Activated CD4-positive, alpha-beta T cell treated with anti-CD3 and anti-CD28 coated beads, Interleukin-2, amount 50 U/mL, for 4 hours (primary cell): ENCODE data around the gene ASB14.
"Not testable (repeated sequence)": the region's sequence is repeated elsewhere in the genome, so short reads cannot be mapped to it uniquely, and the experiment has no call there.

Experiments
- DNase-seq, 2 experiments: peaks; one replicate each; pipeline ENCODE4 v3.0.0-alpha.2; 2020

Gene ASB14

DNA sequence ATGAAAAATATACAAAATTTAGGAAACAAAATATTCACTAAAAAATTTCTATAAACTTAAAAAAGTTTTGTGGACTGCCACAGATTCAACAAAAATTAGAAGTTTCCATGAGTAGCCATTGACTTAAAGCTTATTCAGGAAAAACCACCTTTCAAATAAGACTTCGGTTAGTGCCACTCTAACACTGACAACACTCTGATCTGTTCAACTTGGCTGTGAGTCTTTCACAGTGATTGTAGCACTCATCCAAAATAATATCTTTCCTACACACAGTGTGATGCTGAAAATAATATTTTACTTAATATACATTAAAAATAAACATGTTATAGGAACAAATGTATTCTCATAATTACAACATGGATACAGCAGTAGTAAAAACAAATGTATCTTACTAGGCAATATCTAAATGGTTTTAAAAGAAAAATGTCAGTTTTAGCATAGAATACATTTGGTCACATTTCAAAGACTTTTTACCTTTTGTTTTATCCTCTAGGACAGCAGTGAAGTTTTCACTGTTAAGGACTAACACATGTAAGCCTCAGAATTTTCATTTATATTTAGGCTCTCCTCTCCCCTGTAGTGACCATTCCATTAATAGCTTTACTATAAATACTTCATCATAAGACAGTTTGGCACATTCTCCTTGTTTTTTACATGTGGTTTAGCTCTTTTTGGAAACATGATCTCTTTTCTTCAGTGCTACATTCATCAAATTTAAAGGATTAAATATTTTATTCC is at the start of gene ASB14:
Gene ASB14 (minus strand): TSS at position 527 of the 738 bp plus-strand sequence. CDS start 652 bp downstream, outside the sequence.
- no peak for DNase-seq

DNA sequence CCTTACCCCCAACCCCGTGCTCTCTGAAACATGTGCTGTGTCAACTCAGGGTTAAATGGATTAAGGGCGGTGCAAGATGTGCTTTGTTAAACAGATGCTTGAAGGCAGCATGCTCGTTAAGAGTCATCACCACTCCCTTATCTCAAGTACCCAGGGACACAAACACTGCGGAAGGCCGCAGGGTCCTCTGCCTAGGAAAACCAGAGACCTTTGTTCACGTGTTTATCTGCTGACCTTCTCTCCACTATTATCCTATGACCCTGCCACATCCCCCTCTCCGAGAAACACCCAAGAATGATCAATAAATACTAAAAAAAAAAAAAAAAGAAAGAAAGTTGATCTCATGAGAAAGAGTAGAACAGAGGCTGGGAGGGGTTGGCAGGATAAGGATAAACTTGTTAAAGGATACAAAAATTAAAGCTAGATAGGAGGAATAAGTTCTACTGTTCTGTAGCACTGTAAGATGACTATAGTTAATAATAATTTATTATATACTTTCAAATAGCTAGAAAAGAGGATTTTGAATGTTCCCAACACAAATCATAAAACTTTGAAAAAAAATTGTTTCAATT is 46.7 kb upstream of the ASB14 start:
- DNase-seq = not testable (repeated sequence)

DNA sequence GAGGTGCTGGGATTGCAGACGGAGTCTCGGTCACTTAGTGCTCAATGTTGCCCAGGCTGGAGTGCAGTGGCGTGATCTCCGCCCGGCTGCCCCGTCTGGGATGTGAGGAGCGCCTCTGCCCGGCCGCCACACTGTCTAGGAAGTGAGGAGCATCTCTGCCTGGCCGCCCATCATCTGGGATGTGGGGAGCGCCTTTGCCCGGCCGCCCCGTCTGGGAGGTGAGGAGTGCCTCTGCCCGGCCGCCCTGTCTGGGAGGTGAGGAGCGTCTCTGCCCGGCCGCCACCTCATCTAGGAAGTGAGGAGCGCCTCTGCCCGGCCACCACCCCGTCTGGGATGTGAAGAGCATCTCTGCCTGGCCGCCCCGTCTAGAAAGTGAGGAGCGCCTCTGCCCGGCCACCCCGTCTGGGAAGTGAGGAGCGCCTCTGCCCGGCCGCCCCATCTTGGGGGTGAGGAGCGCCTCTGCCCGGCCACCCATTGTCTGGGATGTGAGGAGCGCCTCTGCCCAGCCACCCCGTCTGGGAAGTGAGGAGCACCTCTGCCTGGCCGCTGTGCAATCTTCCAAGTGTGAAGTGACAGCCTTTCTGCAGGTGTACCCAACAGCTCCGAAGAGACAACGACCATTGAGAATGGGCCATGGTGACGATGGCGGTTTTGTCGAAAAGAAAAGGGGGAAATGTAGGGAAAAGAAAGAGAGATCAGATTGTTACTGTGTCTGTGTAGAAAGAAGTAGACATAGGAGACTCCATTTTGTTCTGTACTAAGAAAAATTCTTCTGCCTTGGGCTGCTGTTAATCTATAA is 46.0 kb upstream of the ASB14 start:
- DNase-seq = not testable (repeated sequence)

DNA sequence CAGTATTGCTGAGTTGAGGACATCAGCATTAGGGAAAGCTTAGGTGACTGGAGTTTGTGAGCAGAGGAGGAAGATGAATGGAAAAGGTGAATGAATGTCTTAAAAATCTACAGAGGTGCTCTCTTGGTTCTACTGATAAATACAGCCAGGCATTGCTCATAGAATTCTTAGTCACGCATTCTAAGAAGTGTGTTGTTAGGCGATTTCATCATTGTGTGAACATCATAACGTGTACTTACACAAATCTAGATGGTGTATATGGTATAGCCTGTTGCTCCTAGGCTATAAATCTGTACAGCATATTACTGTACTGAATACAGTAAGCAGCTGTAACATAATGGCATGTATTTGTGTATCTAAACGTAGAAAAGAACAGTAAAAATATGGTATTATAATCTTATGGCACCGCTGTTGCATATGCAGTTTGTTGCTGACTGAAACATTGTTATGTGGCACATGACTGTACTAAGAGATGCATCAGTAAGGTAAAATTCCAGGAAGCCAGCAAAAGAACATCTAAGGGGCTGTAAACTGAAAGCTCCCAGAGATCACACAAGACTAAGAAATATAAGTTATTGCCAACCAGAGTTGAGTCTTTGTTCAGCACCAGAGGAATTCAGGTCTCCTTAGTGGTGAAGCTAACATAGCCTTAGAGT is 42.9 kb upstream of the ASB14 start:
- no peak for DNase-seq

DNA sequence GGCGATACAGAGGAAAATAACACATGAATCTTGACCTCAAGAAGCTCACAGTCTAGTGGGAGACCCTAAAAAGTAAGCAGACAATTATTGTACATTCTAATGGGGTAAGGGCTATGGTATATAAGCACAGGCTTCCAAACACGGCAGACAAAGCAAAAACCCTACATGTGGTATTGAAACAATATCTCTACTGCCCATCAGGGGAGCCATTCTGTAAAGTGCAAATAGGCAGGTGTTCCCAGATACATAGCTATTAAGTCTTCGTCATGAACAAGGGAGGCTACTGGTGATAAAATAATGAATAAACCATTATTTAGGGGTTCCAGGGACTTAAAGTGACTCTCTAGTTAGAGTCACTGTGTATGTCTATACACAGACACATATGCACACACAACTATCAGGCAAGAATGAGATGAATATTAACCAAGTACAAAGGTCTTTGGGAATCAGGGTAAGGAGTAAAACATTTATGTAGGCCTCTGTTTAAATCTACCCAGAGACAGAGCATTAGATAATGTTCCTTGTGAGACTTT is 38.7 kb upstream of the ASB14 start:
- DNase-seq = no peak

DNA sequence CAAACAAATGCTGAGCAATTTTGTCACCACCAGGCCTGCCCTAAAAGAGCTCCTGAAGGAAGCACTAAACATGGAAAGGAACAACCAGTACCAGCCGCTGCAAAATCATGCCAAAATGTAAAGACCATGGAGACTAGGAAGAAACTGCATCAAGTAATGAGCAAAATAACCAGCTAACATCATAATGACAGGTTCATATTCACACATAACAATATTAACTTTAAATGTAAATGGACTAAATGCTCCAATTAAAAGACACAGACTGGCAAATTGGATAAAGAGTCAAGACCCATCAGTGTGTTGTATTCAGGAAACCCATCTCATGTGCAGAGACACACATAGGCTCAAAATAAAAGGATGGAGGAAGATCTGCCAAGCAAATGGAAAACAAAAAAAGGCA is 34.0 kb upstream of the ASB14 start:
- DNase-seq = not testable (repeated sequence)

DNA sequence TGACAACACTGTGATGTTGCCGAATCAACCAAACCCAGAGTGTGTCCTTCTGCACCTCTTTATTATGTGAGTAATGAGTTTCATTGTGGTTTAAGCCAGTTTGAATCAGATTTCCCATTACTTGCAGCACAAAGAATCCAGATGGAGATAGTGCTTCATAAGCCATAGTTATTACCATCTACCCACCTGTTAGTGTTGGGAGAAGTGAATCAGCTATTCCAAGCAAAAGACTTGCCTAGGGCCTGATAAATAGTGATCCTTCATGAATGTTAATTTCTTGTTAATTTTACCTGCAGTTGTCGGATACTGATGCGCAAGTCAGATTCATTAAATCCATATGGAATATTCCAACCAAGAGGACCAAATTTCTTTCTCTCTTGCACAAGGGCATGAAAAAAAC is 21.7 kb upstream of the ASB14 start:
- no peak for DNase-seq

DNA sequence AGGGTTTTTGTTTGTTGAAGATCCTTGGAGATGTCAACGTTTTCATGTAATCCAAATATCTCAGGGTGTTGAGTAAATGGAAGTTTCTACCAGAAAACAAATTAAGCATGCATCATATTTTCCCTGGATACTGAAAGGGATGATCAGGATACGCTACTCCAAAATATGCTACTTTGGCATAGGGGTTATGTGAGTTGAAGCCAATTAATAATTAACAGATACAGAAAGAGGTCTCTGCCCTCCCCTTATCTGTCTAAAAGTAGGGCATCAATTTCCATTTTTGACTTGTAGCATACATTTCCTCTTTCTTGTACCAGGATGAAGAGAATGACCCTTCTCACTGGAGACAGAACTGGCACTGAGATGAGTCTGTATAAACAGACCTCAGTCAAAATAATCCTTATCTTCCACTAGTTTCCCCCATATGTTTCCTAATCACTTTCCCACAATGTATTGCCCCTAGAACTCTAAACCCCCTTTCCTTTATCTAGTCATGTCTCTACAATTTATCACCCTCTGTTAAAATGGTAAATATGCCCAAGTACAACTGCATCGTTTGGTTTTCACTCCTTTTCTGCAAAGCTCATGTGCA is 17.4 kb upstream of the ASB14 start:
- DNase-seq = no peak

DNA sequence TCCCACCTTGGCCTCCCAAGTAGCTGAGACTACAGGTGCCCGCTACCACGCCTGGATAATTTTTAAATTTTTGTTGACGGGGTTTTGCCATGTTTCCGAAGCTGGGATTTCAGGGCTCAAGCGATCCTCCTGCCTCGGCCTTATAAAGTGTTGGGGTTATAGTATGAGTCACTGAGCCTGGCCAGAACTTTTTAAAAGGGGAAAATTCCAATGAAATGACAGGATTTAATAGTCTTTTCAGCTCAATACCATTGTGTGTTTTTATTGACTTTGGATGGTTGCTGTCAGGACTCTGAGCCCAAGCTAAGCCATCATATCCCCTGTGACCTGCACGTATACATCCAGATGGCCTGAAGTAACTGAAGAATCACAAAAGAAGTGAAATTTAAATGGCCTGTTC is 11.0 kb upstream of the ASB14 start:
- DNase-seq = not testable (repeated sequence)

DNA sequence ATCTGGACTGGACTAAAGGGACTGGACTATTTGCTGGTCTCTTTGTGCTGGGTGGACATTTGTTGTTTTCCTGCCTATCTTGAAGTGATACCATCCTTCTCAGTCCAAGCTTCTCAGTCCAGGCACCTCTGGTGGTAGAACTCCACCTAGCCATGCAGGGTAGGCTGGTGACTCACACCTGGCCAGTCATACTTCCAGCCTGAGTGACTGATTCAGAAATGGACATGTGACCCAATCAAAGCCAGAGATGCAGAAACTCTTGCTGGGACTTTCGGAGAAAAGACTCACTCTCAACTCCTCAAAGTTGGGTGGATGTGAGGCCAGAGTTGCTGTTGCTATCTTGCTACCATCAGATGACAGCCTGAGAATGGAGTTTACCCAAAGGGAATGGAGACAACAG is 5.6 kb upstream of the ASB14 start:
- DNase-seq = no peak

GRCh38 chr3:57292897-57293526 is 527 bp upstream of the ASB14 start:
- DNase-seq = no peak

GRCh38 chr3:57288403-57288802 is 4.1 kb downstream of the ASB14 start:
- no peak for DNase-seq

- DNase-seq = no peak
Observed at GRCh38 chr3:57287205-57287604, 5.3 kb downstream of the ASB14 start.

DNA sequence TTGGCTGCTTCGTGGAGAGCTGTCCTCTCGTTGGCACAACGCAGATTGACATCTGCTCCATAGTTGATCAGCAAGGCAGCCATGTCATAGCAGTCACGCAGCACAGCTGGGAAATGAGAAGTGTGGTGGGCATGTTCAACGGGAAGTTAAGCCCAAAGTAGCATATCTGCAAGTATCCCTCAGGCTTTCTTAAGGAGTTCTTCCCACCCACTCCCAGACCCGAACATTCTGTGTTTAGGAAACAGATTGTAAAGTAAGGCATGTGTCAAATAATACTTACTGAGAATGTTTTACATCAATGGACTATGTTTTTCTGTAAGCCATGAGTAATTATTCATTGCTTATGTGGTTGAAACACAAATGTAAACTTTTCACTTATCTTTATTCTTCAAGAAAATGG is 9.2 kb downstream of the ASB14 start:
- DNase-seq = no peak

DNA sequence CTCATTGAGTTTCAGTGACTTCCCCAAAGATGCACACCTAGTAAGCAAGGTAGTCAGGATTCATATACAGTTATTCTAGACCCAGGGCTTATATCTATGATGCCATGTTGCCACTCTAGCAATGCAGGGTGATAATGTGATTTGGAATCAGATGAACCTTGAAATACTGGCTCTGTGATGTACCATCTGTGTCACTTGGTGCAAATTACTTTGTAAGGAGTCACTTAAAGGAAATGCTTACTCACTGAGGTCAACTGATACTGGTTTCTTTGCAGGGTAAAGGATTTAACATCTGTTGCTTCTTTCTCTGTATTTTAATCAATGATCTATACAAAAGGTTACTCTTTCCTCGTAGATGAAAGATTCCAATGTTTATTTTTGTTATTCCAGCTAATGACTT is 10.8 kb downstream of the ASB14 start:
- no peak for DNase-seq

DNA sequence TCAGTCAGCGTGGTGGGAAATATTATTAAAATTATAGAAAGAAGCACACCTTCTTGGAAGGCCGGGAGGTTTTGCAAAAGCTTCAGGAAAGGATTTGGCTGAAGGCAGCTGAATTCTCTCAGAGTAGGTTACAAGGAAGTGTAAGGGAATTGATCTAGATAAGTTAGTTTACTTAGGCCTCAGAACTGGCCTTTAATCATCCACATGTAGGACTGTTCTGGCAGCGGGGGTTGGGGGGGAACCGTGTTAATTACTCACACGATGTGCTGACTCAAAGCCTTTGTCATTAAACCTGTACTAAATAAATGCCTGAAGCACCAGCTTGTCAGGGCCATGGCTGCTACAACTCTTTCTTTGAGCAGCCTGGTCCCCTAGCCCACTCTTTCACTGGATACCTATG is 12.8 kb downstream of the ASB14 start:
- no peak for DNase-seq

DNA sequence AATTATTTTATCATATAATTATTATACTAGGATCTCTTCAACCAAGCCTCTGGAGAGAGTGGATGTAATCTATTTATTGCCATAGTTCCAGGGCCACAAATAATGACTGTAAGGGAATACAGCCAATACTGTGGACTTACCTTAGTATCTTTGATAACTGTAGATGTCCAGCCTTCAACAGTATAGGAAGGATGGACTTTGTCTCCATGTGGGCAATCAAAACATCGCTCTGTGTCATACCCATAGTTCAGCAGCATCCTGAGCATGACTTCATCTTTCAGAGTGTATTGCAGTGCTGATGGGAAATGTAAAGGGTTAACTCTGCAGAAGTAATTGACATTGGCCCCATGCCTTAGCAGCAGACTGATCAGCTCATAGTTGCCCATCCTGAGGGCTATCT is 14.2 kb downstream of the ASB14 start:
- no peak for DNase-seq

DNA sequence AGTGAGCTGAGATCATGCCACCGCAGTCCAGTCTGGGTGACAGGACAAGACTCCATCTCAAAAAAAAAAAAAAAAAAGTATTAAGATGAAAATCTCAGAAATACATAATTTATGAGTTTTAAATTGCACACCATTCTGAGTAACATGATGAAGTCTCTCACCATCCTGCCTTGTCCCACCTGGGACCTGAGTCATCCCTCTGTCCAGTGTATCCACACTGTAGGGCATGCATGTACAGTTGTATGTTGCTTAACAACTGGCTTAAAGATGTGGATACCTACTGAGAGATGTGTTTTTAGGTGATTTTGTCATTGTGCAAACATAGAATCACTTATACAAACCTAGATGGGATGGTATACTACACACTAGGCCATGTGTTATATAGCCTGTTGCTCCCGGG is 17.1 kb downstream of the ASB14 start:
- no peak for DNase-seq

DNA sequence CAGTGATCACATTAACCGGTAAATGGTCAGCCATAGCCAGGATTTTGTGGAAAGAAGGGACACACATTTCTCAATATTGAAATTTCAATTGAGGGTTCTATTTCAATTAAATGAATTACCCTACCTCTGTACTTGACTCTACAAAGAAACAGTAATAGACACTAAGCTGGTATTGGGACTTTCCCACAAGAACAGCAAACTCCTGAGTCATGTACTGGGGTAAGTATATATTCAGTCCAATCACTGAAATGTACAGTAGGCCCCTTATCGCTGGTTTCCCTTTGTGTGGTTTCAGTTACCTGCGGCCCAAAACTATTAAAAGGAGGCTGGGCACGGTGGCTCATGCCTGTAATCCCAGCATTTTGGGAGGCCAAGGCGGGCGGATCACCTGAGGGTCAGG is 17.6 kb downstream of the ASB14 start:
- no peak for DNase-seq

DNA sequence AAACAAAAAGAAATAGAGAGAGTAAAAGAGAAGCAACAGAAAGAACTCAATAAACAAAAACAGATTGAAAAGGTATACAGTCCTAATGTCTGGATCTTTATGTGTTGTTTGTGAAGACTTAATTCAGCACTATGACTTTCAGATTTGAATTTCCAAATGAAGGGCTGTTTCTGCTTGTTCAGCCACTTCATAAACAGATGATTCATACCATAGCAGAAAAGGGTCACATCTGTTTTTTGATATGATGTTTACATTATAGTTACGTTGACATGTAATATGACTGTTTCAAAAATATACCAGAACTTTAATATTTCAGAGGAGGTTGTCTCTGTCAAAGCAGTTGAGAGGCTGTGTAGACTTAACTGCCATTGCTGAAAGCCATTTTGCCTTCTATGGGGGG is 24.1 kb downstream of the ASB14 start:
- no peak for DNase-seq

GRCh38 chr3:57261929-57262328 is 30.6 kb downstream of the ASB14 start:
- no peak for DNase-seq

GRCh38 chr3:57261119-57261518 is 31.4 kb downstream of the ASB14 start:
- no peak for DNase-seq
